Right kidney (tissue), 1 donor: Measurements from ENCODE around the gene CYP27C1.
"Not testable (repeated sequence)": the region's sequence is repeated elsewhere in the genome, so short reads cannot be mapped to it uniquely, and the experiment has no call there.

ENCODE experiments used
- DNase-seq: peaks from one replicate; pipeline ENCODE4 v3.0.0-alpha.2; 2016

CYP27C1 gene

DNA sequence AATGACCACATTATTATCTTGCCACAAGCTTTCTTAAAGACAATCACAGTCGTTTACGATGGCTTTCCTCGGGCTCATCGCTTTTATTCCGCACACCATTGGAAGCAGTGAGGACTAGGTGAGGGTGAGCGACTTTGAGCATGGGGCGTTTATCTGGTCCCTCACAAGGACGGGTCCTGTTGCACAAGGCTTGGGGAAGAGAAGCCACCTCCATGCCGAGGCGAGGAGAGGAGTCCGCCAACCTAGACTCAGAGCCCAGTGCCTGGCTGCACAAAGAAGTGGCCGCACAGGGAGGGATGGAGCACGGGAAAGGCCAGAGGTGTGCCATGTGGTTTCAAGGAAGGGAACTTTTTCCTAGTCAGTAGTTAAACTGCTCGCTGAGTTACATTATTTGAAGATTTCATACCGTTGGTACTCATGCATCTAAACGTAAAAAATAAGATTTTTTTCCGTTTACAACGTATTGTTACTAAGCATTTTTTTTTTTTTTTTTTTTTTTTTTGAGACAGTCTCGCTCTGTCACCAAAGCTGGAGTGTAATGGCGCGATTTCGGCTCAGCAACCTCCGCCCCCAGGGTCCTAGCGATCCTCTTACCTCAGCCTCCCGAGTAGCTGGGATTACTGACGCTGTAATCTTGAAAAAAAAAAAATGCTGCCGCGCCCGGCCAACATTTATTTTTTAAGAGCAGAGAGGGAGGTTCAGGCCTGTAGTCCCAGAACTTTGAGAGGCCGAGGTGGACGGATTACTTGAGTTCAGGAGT lies 849 bp upstream of the CYP27C1 start:
- DNase-seq: peak; percentile 75

DNA sequence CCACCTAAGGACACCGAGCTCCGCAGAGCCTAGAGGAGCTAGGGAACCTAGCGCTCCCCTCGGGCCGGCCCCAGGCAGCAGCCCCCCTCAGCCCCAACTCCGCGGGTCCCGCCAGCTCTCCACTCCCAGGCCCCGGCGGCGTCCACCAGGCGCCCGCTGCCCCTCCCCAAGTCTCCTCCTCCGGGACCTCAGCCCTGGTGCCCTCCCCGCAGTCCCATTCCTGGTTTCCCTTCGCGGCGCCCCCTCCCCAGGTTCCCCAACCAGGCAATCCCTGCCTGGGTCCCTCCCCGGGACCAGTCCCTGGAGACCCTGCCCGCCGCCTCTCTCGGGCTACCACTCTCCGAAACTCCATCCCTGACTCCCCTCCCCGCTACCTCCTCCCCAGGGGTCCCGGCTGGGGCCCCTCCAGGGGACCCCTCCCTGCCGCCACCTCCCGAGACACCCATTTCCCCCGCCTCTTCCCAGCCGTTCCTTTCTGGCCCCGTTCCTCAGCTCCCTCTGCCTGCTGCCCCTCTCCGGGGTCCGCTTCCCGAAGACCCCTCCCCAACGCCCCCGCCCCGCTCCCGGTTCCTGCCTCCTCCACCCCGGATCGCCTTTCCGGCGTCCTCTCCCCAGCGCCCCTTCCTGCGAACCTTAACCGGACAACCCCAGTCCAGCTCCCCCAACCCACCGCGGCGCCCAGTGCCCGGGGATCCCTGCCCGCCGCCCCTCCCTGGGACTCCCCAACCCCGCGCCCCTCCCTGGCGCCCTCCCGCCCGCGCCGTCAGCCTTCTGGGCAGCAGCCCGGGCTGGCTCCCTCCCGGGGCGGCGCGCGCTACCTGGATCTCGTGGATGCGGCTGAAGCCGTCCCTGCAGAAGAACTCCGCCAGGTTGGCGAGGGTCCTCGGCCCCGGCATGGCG lies 678 bp downstream of the CYP27C1 start:
- DNase-seq: no peak

DNA sequence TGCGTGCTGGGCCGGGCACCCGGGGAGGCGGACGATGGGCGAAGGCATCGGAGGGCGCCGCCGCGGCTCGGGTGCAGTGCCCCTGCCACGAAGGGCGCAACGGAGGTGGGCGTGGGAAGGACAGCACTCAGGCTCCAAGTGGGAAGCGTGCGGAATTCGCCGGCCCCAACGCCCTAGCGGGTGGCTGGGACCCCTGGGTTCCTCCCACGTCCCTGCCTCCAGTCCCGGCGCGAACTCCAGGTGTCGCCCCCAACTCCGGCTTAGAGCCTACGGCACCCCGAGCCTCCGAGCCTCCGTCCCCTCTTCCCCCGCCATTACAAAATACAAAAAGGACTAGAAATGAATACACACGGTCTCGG lies 1.3 kb downstream of the CYP27C1 start:
- peak; percentile 83 for DNase-seq

DNA sequence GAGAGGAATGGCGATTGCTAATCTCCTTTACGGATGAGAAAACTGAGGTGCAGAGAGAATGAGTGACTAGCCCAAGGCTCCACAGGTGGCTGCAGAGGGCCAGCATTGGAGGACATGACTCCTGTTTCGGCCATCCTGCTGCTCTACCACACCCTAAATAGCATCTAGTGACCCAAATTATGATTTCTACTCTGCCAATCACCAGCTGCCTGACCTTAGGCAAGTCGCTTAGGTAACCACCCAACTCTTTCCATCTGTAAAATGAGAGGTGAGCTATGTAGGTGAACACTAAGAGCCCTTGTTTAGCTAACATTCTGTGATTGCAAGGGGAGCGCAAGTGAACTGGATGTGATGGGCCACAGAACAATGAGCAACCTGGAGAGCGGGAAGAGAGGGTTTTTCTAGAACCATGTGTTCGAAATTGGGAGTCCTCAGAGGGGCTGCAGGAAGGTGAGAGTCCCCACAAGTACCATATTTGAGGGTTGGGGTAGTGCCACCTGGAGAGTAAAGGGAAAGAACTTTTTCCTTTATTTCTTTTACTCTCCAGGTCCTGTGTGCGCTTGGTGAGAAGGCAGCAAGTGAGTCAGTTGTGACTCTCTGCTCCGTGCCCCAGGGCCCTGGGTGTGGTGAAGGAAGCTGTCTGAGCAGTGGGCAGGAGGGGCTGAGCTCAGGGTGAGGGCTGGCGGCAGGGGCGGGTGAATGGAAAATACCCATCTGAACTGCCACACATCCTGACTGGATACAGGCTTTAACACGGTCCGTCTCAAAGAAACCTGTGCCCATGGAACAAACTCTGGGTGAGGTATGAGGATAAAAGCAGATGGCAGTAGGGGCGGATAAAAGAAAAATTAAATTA lies 2.4 kb downstream of the CYP27C1 start:
- DNase-seq: no peak

DNA sequence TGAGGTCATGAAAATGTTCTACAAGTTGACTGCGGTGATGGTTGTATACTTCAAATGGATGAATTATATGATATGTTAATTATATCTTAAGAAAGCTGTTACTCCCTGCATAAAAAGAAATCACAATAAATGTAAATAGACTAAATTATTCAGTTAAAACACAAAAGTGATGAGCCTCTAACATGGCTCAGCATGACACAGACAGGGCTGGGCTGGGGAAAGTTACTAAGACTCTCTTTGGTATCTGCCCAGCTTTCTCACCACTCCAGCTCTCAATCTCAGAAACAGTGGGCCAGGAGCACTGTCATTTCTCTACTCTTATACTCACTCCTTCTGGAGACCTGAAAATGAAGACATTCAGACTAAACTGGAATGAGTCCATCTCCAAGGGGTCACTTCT lies 3.5 kb downstream of the CYP27C1 start:
- DNase-seq: no peak

DNA sequence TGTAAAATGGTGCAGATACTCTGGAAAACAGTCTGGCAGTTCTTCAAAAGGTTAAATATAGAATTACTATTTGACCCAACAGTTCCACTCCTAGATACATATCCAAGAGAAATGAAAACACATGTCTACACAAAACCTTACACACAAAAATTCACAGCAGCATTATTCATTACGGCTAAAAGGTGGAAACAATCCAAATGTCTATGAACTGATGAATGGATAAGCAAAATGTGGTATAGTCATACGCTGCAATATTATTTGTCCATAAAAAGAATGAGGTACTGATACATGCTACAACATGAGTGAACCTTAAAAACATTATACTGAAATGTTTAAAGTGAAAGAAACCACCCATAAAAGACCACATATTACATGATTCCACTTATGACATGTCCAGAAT lies 4.0 kb downstream of the CYP27C1 start:
- DNase-seq: no peak

DNA sequence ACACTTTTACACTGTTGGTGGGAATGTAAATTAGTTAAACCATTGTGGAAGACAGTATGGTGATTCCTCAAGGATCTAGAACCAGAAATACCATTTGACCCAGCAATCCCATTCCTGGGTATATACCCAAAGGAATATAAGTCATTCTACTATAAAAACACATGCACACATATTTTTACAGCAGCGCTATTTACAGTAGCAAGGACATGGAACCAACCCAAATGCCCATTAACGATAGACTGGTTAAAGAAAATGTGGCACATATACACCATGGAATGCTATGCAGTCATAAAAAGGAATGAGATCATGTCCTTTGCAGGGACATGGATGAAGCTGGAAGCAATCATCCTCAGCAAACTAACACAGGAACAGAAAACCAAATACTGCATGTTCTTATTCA lies 5.9 kb downstream of the CYP27C1 start:
- DNase-seq: not testable (repeated sequence)

DNA sequence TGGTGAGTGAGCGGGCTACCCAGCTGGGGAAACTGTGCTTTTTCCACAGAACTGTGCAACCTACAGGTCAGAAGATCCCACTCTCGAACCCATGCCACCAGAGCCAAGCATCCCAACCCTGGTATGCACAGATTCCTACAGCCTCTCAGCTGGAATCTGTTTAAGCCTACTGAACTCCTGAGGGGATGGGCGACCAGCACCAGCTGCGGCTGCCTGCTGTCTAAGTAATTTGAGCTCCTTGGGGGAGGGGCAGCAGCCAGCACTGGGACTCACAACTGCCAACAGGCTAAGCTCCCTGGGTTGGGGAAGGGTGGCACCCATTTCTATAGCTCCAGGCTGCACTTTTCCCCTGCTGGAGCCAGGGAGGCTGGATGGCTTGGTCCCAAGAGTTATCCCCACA lies 11.8 kb downstream of the CYP27C1 start:
- peak; percentile 27 for DNase-seq

DNA sequence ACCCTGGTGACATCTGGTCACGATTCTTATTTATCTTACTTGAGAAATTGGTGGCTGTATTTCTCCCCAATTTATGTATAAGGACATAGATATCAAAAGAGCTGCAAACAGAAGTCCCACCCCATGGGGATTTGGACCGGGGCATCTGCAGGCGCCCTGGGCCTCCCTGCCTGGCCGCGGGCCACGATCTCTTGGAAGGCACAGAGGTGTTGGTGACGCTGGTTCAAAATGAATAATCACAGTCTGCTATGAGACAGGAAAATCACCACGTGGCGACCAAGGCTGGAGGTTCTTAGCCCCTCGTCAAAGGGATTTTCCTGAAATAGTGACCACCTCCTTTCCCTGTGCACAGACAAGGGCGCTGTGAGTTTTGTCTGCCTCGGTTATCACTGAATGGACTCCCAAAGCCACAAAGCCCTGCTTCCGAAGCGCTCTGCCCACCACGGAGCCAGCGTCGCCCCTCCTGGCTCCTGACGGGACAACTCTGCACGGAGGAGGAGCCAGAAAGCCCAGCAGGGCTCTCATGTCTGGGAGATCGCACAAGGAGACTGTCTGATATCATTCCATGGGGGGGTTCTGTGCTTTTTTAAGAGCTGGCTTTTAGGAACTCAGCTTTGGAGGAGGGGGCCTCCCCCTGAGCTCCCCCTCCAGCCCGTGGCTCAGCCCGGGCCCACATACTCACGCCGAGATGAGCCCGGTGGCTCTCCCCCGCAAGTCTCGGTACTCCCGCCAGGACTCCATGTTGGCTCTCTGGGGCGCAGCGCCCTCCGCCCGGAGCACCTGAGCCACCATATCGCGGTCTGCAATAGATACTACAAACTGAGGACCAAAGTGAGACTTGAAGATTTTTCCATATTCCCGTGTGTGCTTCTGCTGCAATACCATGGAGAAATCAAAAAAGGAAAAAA lies 14.6 kb downstream of the CYP27C1 start:
- peak; percentile 31 for DNase-seq

DNA sequence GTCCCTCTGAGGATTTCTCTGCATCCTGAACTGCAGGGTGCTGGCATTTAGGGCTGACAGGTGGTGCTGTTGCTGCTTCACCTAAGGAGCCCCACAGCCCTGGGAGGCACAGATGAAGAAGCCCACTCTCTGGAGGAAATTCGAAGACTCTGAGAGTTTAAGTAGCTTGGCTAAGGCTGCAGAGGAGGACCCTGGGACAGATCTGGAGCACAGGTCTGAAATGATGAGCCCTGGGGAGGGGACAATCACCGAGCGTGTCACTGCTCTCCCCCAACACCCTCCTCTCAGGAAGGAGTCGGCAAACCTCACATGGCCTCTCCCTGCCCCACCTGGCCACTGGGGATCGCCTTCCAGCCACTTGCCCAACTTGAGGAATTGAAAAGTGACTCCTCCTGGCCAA lies 18.6 kb downstream of the CYP27C1 start:
- DNase-seq: no peak

DNA sequence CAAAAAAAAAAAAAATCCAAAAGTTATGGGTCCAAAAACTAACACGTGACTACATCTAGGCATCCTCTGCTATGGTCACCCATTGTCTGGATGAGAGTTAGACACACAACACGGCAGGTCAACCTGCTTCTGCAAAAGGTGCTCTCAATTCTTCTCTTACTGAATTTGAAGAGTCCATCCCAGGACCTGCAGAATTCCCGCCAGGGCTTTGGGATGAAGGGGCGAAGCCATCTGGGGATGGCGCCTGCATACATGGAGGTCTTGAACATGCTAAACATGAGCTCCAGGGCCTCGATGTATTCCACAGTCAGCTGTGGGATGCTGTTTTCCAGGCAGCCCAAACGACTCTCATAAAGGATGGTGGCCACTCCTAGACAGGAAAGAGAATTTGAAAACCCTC lies 19.1 kb downstream of the CYP27C1 start:
- no peak for DNase-seq

DNA sequence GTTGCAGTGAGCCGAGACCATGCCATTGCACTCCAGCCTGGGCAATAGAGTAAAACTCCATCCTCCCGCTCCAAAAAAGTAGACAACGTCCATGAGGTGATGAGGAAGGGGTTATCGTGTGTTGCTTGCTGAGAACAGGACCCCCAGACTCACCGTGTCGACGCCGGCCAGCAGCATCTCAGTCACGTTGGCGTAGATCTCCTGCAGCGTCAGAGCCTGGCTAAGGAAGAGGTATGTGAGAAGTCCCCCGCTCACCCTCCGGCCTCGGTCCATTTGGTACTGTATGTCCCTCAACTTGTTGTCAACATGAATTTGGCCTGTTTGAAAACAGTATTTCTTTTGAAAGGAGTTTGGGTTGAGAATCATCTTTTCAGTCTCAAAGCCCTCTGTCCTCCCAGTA lies 20.9 kb downstream of the CYP27C1 start:
- DNase-seq: no peak

DNA sequence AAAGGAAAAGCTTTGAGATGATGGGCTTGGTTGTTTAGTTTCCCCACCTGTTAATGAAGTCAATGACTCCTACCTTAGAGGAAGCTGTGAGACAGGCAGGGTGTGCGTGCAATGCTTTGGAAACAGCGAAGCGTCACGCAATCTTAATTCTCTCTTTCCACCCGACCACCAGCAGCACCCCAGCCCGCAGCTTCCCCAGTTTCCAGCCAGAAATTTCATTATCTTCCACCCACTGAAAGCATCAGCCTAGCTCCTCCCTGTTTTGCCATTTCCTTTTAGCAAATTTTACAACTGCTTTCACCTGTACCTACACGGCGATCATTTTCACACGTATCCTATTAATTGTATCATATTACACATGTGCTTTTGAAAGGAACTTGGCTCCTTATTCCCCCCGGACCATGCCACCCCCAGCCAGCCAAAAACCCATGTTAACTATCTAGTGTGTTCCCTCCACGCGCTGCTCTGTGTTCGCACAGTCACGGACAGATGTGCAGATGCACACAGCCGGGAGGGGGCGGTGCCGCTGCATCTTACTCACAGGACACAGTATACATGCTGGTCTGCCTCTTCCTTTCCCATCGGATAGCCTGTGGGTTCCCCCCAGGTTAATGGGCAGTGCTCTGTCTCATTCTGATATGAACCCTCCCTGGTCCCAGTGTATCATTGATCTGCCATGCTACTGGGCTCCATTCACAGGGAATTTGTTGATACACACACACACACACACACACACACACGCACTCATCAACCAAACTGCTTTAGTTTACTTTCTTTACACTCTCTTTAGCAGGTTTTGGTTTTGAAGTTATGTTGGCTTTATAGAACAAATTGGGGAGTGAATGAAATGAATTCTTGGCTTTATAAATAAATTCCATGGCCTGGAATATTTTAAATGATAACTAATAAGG lies 22.4 kb downstream of the CYP27C1 start:
- DNase-seq: peak; percentile 47

DNA sequence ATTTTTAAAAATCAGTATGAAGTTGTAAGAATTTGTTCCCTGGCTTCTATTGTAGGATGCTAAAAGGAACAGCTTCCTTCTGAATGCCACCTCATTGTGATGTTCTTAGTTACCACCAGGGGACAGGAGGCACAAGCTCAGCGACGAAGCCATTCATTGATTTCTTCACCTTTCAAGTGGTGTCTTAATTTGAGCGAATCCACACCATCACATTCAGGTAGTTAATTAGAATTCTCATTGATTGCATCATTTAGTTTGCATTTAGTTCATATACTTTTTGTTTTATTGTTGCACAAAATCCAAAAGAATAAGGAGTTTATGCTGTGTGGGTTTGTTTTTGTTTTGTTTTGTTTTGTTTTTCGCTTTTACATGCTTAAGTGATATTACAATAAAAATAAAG lies 23.1 kb downstream of the CYP27C1 start:
- no peak for DNase-seq

DNA sequence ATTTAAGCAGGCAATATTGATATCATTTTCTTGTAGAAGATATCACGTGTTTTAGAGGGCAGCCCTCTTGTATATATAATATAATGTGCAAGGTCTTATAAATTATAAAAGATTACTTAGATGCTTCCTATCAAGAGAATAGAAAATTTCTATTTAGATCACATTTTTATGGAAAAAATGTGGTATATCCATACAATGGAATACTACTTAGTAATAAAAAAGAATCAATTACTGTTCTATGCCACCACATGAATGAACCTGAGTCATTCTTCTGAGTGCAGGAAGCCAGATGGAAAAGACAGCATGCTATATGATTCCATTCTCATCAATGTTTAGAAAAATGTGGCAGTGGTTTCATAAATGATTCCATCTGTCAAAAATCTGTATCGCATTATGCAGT lies 23.6 kb downstream of the CYP27C1 start:
- no peak for DNase-seq

DNA sequence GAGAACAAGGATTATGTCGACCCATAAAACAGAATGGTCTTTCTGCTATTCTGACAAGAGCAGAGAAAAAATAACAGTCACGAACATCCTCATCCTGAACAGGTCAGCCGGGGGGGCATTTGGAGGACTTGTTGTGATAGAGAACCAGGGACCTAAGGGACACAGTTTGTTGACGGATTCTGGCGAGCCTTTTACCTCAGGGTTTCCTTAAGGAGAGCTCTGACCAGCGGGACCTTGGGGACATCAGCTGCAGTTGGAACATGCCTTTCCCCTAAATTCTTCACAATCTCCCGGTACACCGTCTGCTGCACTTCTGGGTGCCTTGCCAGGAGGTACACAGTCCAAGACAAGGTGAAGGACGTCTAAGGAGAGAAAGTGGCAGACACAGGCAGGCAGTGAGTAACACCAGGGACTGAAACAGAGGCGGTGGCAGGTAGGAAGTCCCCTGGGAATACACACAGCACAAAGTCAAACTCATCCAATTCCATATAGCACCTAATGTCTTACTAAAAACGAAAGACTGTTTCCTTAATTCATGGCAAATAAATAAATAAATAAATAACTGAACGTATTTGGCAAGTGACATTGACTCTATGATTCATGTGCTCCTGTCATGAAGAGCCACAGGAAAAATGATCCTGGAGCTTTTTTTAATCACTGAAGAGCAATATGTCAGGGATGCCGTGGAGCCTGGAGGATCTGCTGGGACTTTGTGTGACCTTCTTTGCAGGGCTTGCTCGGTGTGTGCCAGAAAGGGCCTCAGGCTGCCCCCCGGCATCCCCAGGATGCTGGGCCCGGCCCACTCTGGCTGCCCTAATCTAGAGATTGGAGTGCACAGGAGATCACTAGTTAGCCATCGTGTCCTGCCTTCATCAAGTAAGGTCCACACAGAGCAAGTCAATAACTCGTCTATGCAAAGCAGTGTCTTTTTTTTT lies 24.7 kb downstream of the CYP27C1 start:
- no peak for DNase-seq

DNA sequence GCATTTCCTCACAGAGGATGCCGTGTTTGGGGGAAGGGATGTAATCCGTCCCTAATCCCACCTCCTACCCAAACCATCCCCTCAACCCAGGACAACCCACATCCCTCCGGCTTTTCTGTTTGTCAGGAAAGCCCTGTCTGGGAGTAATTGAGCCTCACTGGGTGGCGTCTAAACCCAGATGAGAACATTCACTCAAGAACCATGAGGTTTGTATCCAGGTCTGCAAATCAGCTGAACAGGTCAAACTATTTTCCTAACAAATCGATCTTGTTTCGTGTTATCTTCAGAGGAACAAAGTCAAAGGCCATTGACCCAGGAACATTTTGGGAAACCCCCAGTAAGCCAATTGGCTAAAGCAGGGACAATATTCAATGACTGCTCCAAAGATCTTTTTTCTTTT lies 25.7 kb downstream of the CYP27C1 start:
- no peak for DNase-seq

DNA sequence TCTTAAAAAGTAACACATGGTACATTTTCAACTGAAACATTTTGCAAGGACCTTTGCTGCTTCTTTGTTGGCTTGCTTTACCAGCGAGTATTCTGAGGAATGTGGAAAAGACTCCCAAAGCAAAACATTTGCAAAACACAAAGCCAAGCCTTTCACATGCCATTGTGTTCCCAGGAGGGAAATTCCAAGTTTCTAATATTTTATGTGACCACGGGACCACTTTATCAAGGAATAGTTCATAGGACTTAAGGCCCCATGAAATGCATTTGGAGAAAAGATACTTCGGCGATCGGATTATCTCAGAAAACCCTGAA lies 26.2 kb downstream of the CYP27C1 start:
- peak; percentile 18 for DNase-seq

DNA sequence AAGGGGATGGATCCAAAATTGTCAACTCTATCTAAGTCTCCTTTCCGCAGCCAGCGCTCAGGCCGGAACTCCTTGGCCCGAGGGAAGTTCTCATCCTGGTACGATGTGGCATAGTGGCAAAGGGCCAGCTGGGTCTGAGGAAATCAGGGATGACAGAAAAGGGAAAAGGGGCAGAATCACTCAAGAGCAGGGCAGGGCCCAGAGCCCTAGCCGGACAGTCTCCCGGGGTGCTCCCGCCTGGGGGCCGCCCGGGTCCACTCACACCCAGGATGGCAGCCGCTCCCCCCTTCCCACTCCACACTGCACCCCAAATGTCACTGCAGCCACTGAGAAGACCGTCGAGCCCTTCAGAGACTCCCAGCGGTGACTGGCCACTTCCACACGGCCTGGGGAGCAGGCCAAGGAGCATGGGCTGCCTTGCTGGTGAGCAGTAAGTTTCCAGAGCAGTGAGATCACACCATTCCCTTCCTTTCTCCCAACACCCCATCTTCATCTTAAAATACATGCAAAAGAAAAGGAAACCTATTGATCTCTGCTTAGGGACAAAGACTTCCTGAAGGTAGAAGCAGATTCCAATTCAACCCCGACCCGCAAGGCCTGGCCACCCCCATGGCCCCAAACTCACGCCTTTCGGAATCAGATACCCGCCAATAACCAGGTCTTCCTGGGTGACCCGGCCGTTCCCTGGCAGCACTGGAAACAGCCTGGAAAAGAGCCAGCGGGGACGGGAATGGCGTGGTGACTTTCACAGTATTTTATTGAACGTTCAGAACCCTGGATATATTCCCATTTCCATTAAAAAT lies 26.7 kb downstream of the CYP27C1 start:
- DNase-seq: peak; percentile 32
